ENCODE data around the gene C14orf132.

The C14orf132 gene

DNA sequence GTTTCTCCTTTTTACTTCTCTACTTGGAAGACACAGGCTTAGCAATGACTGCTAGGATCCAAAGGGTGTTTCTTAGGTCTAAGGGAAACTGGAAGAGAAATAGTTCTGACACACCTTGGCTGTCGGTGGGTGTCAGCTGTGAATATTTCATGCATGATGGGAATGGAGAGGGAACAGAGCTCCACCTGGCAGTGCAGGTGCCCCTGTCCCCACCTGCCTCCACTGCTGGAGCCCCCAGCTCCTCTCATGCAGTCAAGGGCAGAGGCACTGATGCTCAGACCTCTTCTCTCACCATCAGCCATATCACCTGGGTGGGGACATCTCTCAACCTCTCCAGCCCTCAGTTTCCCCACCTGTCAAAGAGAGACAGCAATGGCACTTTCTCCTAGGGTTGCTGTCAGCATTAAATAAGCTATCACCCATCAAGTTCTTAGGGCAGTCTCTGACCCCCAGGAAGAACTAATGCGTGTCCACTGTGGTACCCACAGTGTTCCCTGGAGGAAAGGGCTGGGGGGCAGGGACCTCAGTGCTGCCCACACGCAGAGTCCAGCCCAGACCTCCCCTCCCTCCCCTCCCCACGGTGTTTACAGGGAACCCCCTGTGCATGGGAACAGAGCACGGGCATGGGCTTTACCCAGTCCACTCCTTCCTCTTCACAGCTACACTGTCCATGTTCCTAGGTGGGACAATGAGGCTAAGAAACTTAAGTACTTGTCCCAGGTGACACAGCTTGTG lies 69.1 kb downstream of the C14orf132 start:
- DNase-seq (ENCODE audit: extremely low read depth, low read depth), result no peak
- TF ChIP-seq, protein P1, sequence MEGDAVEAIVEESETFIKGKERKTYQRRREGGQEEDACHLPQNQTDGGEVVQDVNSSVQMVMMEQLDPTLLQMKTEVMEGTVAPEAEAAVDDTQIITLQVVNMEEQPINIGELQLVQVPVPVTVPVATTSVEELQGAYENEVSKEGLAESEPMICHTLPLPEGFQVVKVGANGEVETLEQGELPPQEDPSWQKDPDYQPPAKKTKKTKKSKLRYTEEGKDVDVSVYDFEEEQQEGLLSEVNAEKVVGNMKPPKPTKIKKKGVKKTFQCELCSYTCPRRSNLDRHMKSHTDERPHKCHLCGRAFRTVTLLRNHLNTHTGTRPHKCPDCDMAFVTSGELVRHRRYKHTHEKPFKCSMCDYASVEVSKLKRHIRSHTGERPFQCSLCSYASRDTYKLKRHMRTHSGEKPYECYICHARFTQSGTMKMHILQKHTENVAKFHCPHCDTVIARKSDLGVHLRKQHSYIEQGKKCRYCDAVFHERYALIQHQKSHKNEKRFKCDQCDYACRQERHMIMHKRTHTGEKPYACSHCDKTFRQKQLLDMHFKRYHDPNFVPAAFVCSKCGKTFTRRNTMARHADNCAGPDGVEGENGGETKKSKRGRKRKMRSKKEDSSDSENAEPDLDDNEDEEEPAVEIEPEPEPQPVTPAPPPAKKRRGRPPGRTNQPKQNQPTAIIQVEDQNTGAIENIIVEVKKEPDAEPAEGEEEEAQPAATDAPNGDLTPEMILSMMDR (IDR thresholded peaks at IDR 0.05; ENCODE audit: low read depth, low read length), result no peak

DNA sequence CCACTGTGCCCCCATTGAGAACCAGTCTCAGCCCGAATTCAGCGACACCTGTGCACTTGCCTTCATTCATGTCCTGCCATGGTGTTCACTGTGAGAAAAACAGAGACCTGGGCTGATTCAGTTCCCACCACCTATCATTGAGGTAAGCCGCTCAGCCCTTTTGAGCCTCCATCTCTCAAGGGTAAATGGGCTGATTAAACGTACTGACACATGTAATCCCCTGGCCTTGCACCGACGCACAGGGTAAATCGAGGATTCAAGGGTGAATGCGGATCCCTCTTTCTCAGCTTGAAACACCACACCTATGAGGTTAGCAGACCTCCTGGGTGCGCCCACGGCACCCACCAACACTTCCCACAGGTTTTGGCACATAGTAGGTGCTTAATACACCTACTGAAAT lies 69.7 kb downstream of the C14orf132 start:
- DNase-seq (ENCODE audit: extremely low read depth, low read depth), result no peak

DNA sequence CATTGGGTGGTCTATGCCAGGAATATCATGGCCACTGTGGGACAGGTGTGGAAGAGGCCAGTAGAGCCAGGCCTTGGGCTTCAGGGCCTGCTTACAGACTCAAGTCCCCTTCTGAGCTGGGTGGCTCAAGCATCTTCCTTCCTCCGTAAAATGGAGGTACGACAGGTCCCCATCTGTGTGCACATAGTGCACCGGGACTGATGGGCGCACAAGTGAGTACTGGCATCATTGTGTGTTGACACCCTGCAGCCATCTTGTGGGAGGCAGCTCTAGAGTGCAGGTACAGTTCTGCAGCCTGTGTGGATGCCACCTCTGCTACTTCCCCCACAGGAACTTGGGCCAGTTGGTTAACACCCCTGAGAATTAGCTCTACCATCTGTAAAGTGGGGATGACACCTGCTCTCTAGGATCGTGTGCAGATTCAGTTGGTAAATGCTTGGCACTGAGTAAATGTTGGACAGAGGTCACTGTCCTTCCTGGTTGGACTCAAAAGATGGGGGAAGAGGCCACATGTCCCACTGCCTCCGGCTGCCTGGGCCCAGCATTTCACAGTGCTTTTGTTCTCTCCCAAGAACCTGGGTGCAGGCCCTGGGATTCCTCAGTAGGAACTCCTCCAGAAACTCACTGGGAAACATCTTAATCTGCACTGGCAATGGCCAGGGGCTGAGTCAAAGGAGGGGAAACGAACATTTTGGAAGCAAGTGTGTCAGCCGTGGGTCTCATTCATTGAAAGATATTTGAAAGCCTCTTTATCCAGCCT lies 70.6 kb downstream of the C14orf132 start:
- DNase-seq (ENCODE audit: extremely low read depth, low read depth), result no peak
- TF ChIP-seq, protein P1 (IDR thresholded peaks at IDR 0.05; ENCODE audit: low read depth, low read length), result no peak

More for the DNA sequence above, 69.7 kb downstream of the C14orf132 start:
- TF ChIP-seq, protein P1 (IDR thresholded peaks at IDR 0.05; ENCODE audit: low read depth, low read length), result no peak

DNA sequence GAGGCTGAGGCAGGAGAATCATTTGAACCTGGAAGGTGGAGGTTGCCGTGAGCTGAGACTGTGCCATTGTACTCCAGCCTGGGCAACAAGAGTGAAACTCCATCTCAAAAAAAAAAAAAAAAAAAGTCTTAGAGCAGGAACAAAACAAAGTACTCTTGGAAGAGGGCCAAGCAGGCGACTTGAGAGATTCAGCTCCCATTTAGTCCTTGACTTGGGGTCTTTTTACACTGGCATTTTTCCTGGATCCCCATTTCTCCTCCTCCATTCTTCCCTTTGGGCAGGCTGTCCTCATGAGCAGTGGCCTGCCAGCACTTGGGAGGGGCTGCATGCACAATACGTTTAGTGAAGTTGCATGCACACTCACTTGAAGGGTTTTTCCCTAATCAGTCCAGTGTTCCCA lies 72.9 kb downstream of the C14orf132 start:
- no peak for DNase-seq (ENCODE audit: extremely low read depth, low read depth)
- TF ChIP-seq, protein P1 (IDR thresholded peaks at IDR 0.05; ENCODE audit: low read depth, low read length), result no peak

DNA sequence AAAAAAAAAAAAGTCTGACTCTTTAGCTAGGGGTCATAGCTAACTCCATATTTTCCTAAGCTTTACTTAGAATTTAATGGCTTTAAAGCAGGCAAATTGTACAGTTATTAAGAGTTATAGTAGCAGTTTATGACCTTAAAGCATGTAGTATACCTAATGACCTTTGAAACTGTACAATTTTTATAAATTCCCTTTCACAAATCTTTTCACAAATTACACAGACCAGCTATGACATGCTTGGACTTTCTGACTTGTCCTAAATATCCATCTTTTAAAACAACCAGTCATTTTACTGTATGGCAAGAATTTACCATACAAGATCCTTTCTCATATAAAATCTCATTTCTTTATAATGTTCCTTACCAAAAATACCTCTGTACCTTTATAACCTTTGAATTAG lies 74.8 kb downstream of the C14orf132 start:
- DNase-seq (ENCODE audit: extremely low read depth, low read depth), result no peak
- TF ChIP-seq, protein P1 (IDR thresholded peaks at IDR 0.05; ENCODE audit: low read depth, low read length), result no peak

DNA sequence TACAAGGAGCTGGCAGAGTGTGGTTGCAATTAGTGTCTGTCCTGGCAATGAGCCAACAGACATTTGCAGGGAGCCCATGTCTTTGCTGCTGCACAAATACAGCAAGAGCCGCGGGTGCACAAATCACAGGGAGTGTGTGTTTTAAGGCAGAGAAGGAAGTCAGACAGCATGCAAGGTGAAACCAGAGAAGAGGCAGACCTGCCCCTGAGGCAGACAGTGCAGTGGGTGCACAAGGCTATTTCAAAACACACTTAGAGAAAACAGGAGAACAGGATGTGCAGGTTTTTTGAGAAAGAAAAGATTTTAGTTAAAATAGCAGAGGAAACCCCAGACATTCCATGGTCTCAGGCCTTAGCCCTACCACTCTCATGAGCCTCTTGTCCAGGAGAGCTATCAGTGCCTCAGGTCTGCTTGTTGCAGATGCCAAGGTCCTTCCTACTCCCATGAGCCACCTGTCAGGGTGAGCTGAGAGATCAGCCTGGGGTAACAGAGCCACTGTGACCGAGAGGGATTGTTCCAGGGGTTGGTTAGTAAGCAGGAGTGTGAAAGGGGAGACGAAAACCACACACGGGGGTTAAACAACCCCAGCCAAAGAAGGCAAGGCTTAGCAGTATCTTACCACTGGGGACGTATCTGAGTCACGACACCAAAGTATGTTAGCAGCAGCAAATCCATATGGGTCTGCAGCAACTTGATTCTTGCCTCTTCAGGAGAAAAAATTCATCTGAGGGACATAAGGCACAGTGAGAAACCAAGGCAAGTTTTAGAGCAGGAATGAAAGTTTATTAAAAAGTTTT lies 78.1 kb downstream of the C14orf132 start:
- no peak for DNase-seq (ENCODE audit: extremely low read depth, low read depth)
- TF ChIP-seq, protein P1 (IDR thresholded peaks at IDR 0.05; ENCODE audit: low read depth, low read length), result no peak
